H9 (cell line): Measurements from ENCODE around the gene SLC22A2. TPM values are rescaled to one million over a fixed set of nuclear protein-coding genes. Genes with fewer than 3 reads are reported as not detected.

ENCODE experiments used
- DNase-seq: peaks from one replicate; pipeline ENCODE4 v3.0.0-alpha.2; 2017
- H2AFZ ChIP-seq: one replicate; pipeline ENCODE4 v1.6.1; 2013; ENCODE audit warnings: mild to moderate bottlenecking, low read length, control low read depth, moderate library complexity
- H2AK5ac ChIP-seq: 2 replicates; pipeline ENCODE4 v1.6.1; 2013; ENCODE audit warnings: low read length, control low read depth, mixed read lengths; ENCODE audit not compliant: insufficient read length
- H2BK120ac ChIP-seq: one replicate; pipeline ENCODE4 v1.6.1; 2013; ENCODE audit warnings: low read depth, mild to moderate bottlenecking, low read length, control low read depth, inconsistent platforms; ENCODE audit not compliant: poor library complexity, severe bottlenecking
- H2BK12ac ChIP-seq: 2 replicates; pipeline ENCODE4 v1.6.1; 2013; ENCODE audit warnings: low read length, control low read depth, mixed read lengths, low read depth; ENCODE audit not compliant: insufficient read length
- H2BK15ac ChIP-seq: 2 replicates; pipeline ENCODE4 v1.6.1; 2013; ENCODE audit warnings: low read depth, low read length, control low read depth
- H2BK20ac ChIP-seq: one replicate; pipeline ENCODE4 v1.6.1; 2013; ENCODE audit warnings: low read depth, mild to moderate bottlenecking, low read length, control low read depth, inconsistent platforms; ENCODE audit not compliant: poor library complexity, severe bottlenecking
- H2BK5ac ChIP-seq: 2 replicates; pipeline ENCODE4 v1.6.1; 2013; ENCODE audit warnings: low read length, control low read depth, mixed read lengths; ENCODE audit not compliant: insufficient read length
- H3K14ac ChIP-seq: 2 replicates; pipeline ENCODE4 v1.6.1; 2013; ENCODE audit warnings: low read length, control low read depth; ENCODE audit not compliant: insufficient read depth
- H3K18ac ChIP-seq: 2 replicates; pipeline ENCODE4 v1.6.1; 2013; ENCODE audit warnings: low read depth, mild to moderate bottlenecking, mixed read lengths, low read length, control low read depth; ENCODE audit not compliant: insufficient read length
- H3K23ac ChIP-seq: 2 replicates; pipeline ENCODE4 v1.6.1; 2013; ENCODE audit warnings: low read length, control low read depth, mixed read lengths, low read depth; ENCODE audit not compliant: insufficient read length
- H3K23me2 ChIP-seq: 2 replicates; pipeline ENCODE4 v1.6.1; 2013; ENCODE audit warnings: low read depth, mild to moderate bottlenecking, mixed read lengths, low read length, control low read depth; ENCODE audit not compliant: insufficient read length, poor library complexity, severe bottlenecking
- H3K27ac ChIP-seq: 2 replicates; pipeline ENCODE4 v1.5.1; 2013; ENCODE audit warnings: low read length, control low read depth, mixed read lengths, low read depth; ENCODE audit not compliant: insufficient read length
- H3K27me3 ChIP-seq: 2 replicates; pipeline ENCODE4 v1.6.1; 2013; ENCODE audit warnings: low read length, control low read depth, inconsistent platforms; ENCODE audit not compliant: insufficient read depth
- H3K4ac ChIP-seq: 2 replicates; pipeline ENCODE4 v1.6.1; 2013; ENCODE audit warnings: low read depth, mild to moderate bottlenecking, control low read depth, inconsistent platforms, low read length, moderate library complexity
- H3K4me1 ChIP-seq: 2 replicates; pipeline ENCODE4 v1.6.1; 2013; ENCODE audit warnings: low read length, control low read depth, inconsistent platforms; ENCODE audit not compliant: insufficient read depth
- H3K4me2 ChIP-seq: 2 replicates; pipeline ENCODE4 v1.6.1; 2013; ENCODE audit warnings: low read length, control low read depth, mixed read lengths; ENCODE audit not compliant: insufficient read length, insufficient read depth
- H3K56ac ChIP-seq: 2 replicates; pipeline ENCODE4 v1.6.1; 2013; ENCODE audit warnings: low read depth, mild to moderate bottlenecking, mixed read lengths, low read length, control low read depth; ENCODE audit not compliant: insufficient read length
- H3K79me1 ChIP-seq: 2 replicates; pipeline ENCODE4 v1.6.1; 2013; ENCODE audit warnings: low read depth, mild to moderate bottlenecking, moderate library complexity, low read length, control low read depth, inconsistent platforms; ENCODE audit not compliant: insufficient read depth, poor library complexity, severe bottlenecking
- H3K79me2 ChIP-seq: 2 replicates; pipeline ENCODE4 v1.6.1; 2013; ENCODE audit warnings: low read length, control low read depth, inconsistent platforms; ENCODE audit not compliant: insufficient read depth
- H3K9ac ChIP-seq: 2 replicates; pipeline ENCODE4 v1.6.1; 2013; ENCODE audit warnings: low read length, control low read depth, mixed read lengths; ENCODE audit not compliant: insufficient read length; ENCODE audit errors: extremely low read depth
- H3K9me3 ChIP-seq: one replicate; pipeline ENCODE4 v1.6.1; 2013; ENCODE audit warnings: low read depth, low read length, inconsistent platforms; ENCODE audit not compliant: control insufficient read depth
- H3T11ph ChIP-seq: one replicate; pipeline ENCODE4 v1.6.1; 2013; ENCODE audit warnings: mild to moderate bottlenecking, low read length, control low read depth, inconsistent platforms
- H4K20me1 ChIP-seq: one replicate; pipeline ENCODE4 v1.6.1; 2013; ENCODE audit not compliant: control insufficient read depth, insufficient read length, insufficient read depth
- H4K5ac ChIP-seq: 2 replicates; pipeline ENCODE4 v1.6.1; 2013; ENCODE audit warnings: low read depth, mild to moderate bottlenecking, mixed read lengths, low read length, control low read depth; ENCODE audit not compliant: insufficient read length
- H4K8ac ChIP-seq: replicated peaks from 2 replicates; pipeline ENCODE4 v1.6.1; 2013; ENCODE audit warnings: low read length, control low read depth, mixed read lengths, low read depth; ENCODE audit not compliant: insufficient read length
- H4K91ac ChIP-seq: 2 replicates; pipeline ENCODE4 v1.6.1; 2013; ENCODE audit warnings: low read depth, mild to moderate bottlenecking, moderate library complexity, mixed read lengths, low read length, control low read depth; ENCODE audit not compliant: insufficient read length
- H3K27ac Mint-ChIP-seq, 3 experiments: 2 replicates in 2 of 3; 3 replicates in 1 of 3; pipeline ENCODE4 v1.8.0; 2020 to 2021; ENCODE audit warnings: mixed read lengths in 3 of 3, mild to moderate bottlenecking in 1 of 3, moderate library complexity in 1 of 3
- H3K27me3 Mint-ChIP-seq: 2 replicates; pipeline ENCODE4 v1.8.0; 2021; ENCODE audit warnings: low read depth, mild to moderate bottlenecking, moderate library complexity, mixed read lengths
- H3K36me3 Mint-ChIP-seq, 3 experiments: 2 replicates in 2 of 3; 3 replicates in 1 of 3; pipeline ENCODE4 v1.8.0; 2020 to 2021; ENCODE audit warnings: low read depth in 3 of 3, mixed read lengths in 3 of 3; ENCODE audit not compliant: insufficient read depth in 1 of 3
- H3K4me1 Mint-ChIP-seq, 2 experiments: 2 replicates each; pipeline ENCODE4 v1.8.0; 2020; ENCODE audit warnings: mixed read lengths in 2 of 2
- H3K4me3 Mint-ChIP-seq, 2 experiments: 2 replicates in 1 of 2; 3 replicates in 1 of 2; pipeline ENCODE4 v1.8.0; 2020 to 2021; ENCODE audit warnings: mild to moderate bottlenecking in 2 of 2, mixed read lengths in 2 of 2, moderate library complexity in 1 of 2
- H3K9me3 Mint-ChIP-seq, 2 experiments: 2 replicates in 1 of 2; 3 replicates in 1 of 2; pipeline ENCODE4 v1.8.0; 2020; ENCODE audit warnings: mild to moderate bottlenecking in 2 of 2, mixed read lengths in 2 of 2, moderate library complexity in 1 of 2
- WGBS: extraction: QIAGEN DNeasy Blood & Tissue Kit; methylation state at CpG from one replicate; pipeline ENCODE4 v1.1.7; 2013; ENCODE audit warnings: missing lambda C conversion rate, low lambda C conversion rate, mixed read lengths; ENCODE audit not compliant: insufficient read length; ENCODE audit errors: extremely low coverage; 5-methylcytosine and 5-hydroxymethylcytosine counted together
- total RNA-seq: library from RNA; stranded (reverse); gene quantifications from 2 replicates; pipeline ENCODE4 v1.2.1, GENCODE V29; 2021
- TF ChIP-seq, protein P1 (sequence below): fragments of 200-600 bp; sonication (generic); conservative IDR thresholded peaks from 3 replicates; pipeline ENCODE4 v1.8.0; 2021; ENCODE audit warnings: antibody characterized with exemption, mild to moderate bottlenecking

SLC22A2 gene
- total RNA-seq, 1 experiment from 2014 or later: 1.0 TPM

- no peaks in the 10 kb centered on the region for H3K27me3 Mint-ChIP-seq
- no peak overlapping the region for H3K9ac ChIP-seq
- no peaks in the 10 kb centered on the region for H3K9me3 Mint-ChIP-seq
- H2BK15ac ChIP-seq: no peak overlapping the region
- DNase-seq: no peak
- no peak overlapping the region for H2BK5ac ChIP-seq
- no peaks in the 10 kb centered on the region for H3K27me3 ChIP-seq
- no peak overlapping the region for H3K18ac ChIP-seq
- no peaks in the 10 kb centered on the region for H3K36me3 Mint-ChIP-seq
- H3K27ac Mint-ChIP-seq: no peak overlapping the region; a peak in 1 of 7 replicates
- WGBS: no CpG with 5 or more reads among the region's 6 CpGs
- H4K5ac ChIP-seq: no peak overlapping the region
- H3K4me1 Mint-ChIP-seq: peaks cover 7% of the 10 kb centered on the region in 2 experiments
- no peak overlapping the region for H2BK20ac ChIP-seq
- no peak overlapping the region for H3K4me3 Mint-ChIP-seq
- H4K91ac ChIP-seq: no peak overlapping the region
- H3K4ac ChIP-seq: no peak overlapping the region
- H2AFZ ChIP-seq: no peak overlapping the region
- TF ChIP-seq, protein P1, sequence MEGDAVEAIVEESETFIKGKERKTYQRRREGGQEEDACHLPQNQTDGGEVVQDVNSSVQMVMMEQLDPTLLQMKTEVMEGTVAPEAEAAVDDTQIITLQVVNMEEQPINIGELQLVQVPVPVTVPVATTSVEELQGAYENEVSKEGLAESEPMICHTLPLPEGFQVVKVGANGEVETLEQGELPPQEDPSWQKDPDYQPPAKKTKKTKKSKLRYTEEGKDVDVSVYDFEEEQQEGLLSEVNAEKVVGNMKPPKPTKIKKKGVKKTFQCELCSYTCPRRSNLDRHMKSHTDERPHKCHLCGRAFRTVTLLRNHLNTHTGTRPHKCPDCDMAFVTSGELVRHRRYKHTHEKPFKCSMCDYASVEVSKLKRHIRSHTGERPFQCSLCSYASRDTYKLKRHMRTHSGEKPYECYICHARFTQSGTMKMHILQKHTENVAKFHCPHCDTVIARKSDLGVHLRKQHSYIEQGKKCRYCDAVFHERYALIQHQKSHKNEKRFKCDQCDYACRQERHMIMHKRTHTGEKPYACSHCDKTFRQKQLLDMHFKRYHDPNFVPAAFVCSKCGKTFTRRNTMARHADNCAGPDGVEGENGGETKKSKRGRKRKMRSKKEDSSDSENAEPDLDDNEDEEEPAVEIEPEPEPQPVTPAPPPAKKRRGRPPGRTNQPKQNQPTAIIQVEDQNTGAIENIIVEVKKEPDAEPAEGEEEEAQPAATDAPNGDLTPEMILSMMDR: no peak
- H3K79me2 ChIP-seq: no peaks in the 10 kb centered on the region
- no peak overlapping the region for H3K27ac ChIP-seq
- H2BK12ac ChIP-seq: no peak overlapping the region
- H2AK5ac ChIP-seq: no peak overlapping the region
- H3K56ac ChIP-seq: no peak overlapping the region
- no peak overlapping the region for H3K23ac ChIP-seq
- H3K9me3 ChIP-seq: no peaks in the 10 kb centered on the region
- H3K23me2 ChIP-seq: no peaks in the 10 kb centered on the region
- no peaks in the 10 kb centered on the region for H3K4me1 ChIP-seq
- no peak overlapping the region for H2BK120ac ChIP-seq
- no peak overlapping the region for H3T11ph ChIP-seq
- no peak overlapping the region for H3K4me2 ChIP-seq
- H3K79me1 ChIP-seq: no peaks in the 10 kb centered on the region
- H4K8ac ChIP-seq: no peak overlapping the region
- no peak overlapping the region for H3K14ac ChIP-seq
- no peaks in the 10 kb centered on the region for H4K20me1 ChIP-seq
Measured at GRCh38 chr6:160267102-160267501, 8.5 kb upstream of the SLC22A2 start.
